Prostate gland (tissue), 2 donors: ENCODE data around the gene SMARCD1. TPM values are rescaled to one million over a fixed set of nuclear protein-coding genes. Genes with fewer than 3 reads are reported as not detected.

Experiments
- DNase-seq: peaks from one replicate; pipeline ENCODE4 v3.0.0-alpha.2; 2019; ENCODE audit warnings: low spot score
- H3K27ac ChIP-seq, 2 donors: fragments of 200-600 bp; sonication (generic); 2 replicates each; pipeline ENCODE4 v1.5.1; 2017 to 2019
- H3K27me3 ChIP-seq: fragments of 200-600 bp; sonication (generic); replicated peaks from 2 replicates; pipeline ENCODE4 v1.5.1; 2019; ENCODE audit not compliant: insufficient read depth
- H3K36me3 ChIP-seq, 2 donors: fragments of 200-600 bp; sonication (generic); 1 replicate in 1 of 2; 2 replicates in 1 of 2; pipeline versions ENCODE4 v1.5.1 to v1.8.1; 2017 to 2019
- H3K4me1 ChIP-seq: fragments of 200-600 bp; sonication (generic); replicated peaks from 2 replicates; pipeline ENCODE4 v1.5.1; 2019
- H3K4me3 ChIP-seq, 2 donors: fragments of 200-600 bp; sonication (generic); 2 replicates each; pipeline ENCODE4 v1.5.1; 2017 to 2019
- H3K9me3 ChIP-seq: fragments of 200-600 bp; sonication (generic); 2 replicates; pipeline ENCODE4 v1.5.1; 2017
- CTCF ChIP-seq, 4 experiments: fragments of 200-600 bp in 2 of 4; fragments of 450-650 bp in 2 of 4; sonication (generic) in 2 of 4; IDR thresholded peaks; 1 replicate in 3 of 4; 2 replicates in 1 of 4; pipeline ENCODE4 v1.5.1; 2016 to 2019; ENCODE audit warnings: antibody characterized with exemption in 4 of 4, mild to moderate bottlenecking in 2 of 4, moderate library complexity in 2 of 4
- POLR2A ChIP-seq: fragments of 450-650 bp; IDR thresholded peaks from one replicate; pipeline ENCODE4 v1.6.1; 2016; ENCODE audit warnings: antibody characterized with exemption, mild to moderate bottlenecking
- POLR2AphosphoS5 ChIP-seq: sonication (generic); formaldehyde crosslinking; IDR thresholded peaks from one replicate; pipeline ENCODE4 v1.6.1; 2017; ENCODE audit warnings: antibody characterized with exemption
- WGBS: methylation state at CpG from one replicate; pipeline ENCODE4 v1.1.5; 2018; 5-methylcytosine and 5-hydroxymethylcytosine counted together
- intact Hi-C: fragments of 100-400 bp; cut with DNase I; formaldehyde crosslinking; loops from one replicate; pipeline ENCODE4 v1.14.2; 2022
- total RNA-seq, 2 donors: library from RNA; depleted of rRNA; stranded (reverse); fragments of >200 nt; gene quantifications; one replicate each; pipeline ENCODE4 v1.1.0, GENCODE V29; 2016

Gene SMARCD1
- total RNA-seq, 2 donors from 2014 or later, result 72.9 to 90.1 TPM

GRCh38 chr12:50069539-50069938 lies 15.6 kb upstream of the SMARCD1 start:
- Histone ChIP-seq H3K27me3 (no peaks in the 10 kb centered on the region), H3K36me3 (no peaks in the 10 kb centered on the region), H3K27ac (no peak overlapping the region), H3K4me1 (no peaks in the 10 kb centered on the region), H3K4me3 (no peak overlapping the region), H3K9me3 (no peaks in the 10 kb centered on the region)
- DNase-seq, result no peak
- intact Hi-C loops, result no loop called here
- TF ChIP-seq CTCF (IDR thresholded peaks at IDR 0.05), result no peak
- TF ChIP-seq POLR2A, result no peak
- no peak for TF ChIP-seq POLR2AphosphoS5
- 96% methylated on average over 3 of the region's 3 CpGs for WGBS

GRCh38 chr12:50070314-50071060 lies 14.7 kb upstream of the SMARCD1 start:
- Histone ChIP-seq H3K27me3 (no peaks in the 10 kb centered on the region), H3K4me3 (no peak overlapping the region), H3K27ac (no peak overlapping the region), H3K4me1 (no peaks in the 10 kb centered on the region), H3K9me3 (no peaks in the 10 kb centered on the region), H3K36me3 (no peaks in the 10 kb centered on the region)
- 37% methylated on average over 9 of the region's 9 CpGs for WGBS
- peak; percentile 68 for DNase-seq
- intact Hi-C loops, result loop anchor here (10.0 kb wide), 1 partner anchor 296 kb away; no protein-coding TSS in a partner anchor
- TF ChIP-seq CTCF (IDR thresholded peaks at IDR 0.05) (peak; percentile 81 to 92 (median 87)), POLR2A (no peak), POLR2AphosphoS5 (peak; percentile 44)

GRCh38 chr12:50072198-50072907 lies 12.8 kb upstream of the SMARCD1 start:
- H3K36me3 ChIP-seq, result no peaks in the 10 kb centered on the region
- DNase-seq, result no peak

GRCh38 chr12:50073206-50073605 lies 11.9 kb upstream of the SMARCD1 start:
- Histone ChIP-seq H3K4me1 (no peaks in the 10 kb centered on the region), H3K36me3 (no peaks in the 10 kb centered on the region), H3K4me3 (no peak overlapping the region), H3K27me3 (no peaks in the 10 kb centered on the region), H3K9me3 (no peaks in the 10 kb centered on the region), H3K27ac (no peak overlapping the region)
- 85% methylated on average over 7 of the region's 7 CpGs for WGBS
- DNase-seq, result no peak
- intact Hi-C loops, result loop anchor here (10.0 kb wide), 1 partner anchor 298 kb away; no protein-coding TSS in a partner anchor
- no peak for TF ChIP-seq POLR2AphosphoS5
- TF ChIP-seq POLR2A, result no peak
- no peak for TF ChIP-seq CTCF (IDR thresholded peaks at IDR 0.05)

More at GRCh38 chr12:50072198-50072907, 12.8 kb upstream of the SMARCD1 start:
- TF ChIP-seq POLR2A, result no peak
- no peak for TF ChIP-seq POLR2AphosphoS5
- no peak for TF ChIP-seq CTCF (IDR thresholded peaks at IDR 0.05)
- H3K27me3 ChIP-seq, result no peaks in the 10 kb centered on the region
- no peak overlapping the region for H3K4me3 ChIP-seq
- H3K4me1 ChIP-seq, result no peaks in the 10 kb centered on the region
- H3K27ac ChIP-seq, result no peak overlapping the region
- intact Hi-C loops, result loop anchor here (10.0 kb wide), 1 partner anchor 298 kb away; no protein-coding TSS in a partner anchor
- WGBS, result 69% methylated on average over 10 of the region's 10 CpGs
- no peaks in the 10 kb centered on the region for H3K9me3 ChIP-seq
